HG03521 (cell line): ENCODE measurements around the gene EFNA5.

Source experiments
- ATAC-seq: cut with Tn5 transposase; IDR thresholded peaks from one replicate; pipeline ENCODE4 v1.9.1; 2021; ENCODE audit warnings: mild to moderate bottlenecking, moderate library complexity; ENCODE audit not compliant: unreplicated experiment

The EFNA5 gene

GRCh38 chr5:107604990-107605389 lies 65.7 kb downstream of the EFNA5 start:
- no peak for ATAC-seq

GRCh38 chr5:107604146-107604910 lies 66.4 kb downstream of the EFNA5 start:
- ATAC-seq: no peak

- no peak for ATAC-seq
These were observed 67.4 kb downstream of the EFNA5 start for GRCh38 chr5:107603349-107603748.

- ATAC-seq: no peak
These were observed 67.8 kb downstream of the EFNA5 start for GRCh38 chr5:107602896-107603295.

- ATAC-seq: no peak
These were observed 69.7 kb downstream of the EFNA5 start for GRCh38 chr5:107601076-107601475.

- ATAC-seq: no peak
These were observed 71.8 kb downstream of the EFNA5 start for GRCh38 chr5:107598958-107599357.

- ATAC-seq: no peak
These were observed 72.9 kb downstream of the EFNA5 start for GRCh38 chr5:107597803-107598202.

GRCh38 chr5:107597247-107597646 lies 73.5 kb downstream of the EFNA5 start:
- ATAC-seq: no peak

GRCh38 chr5:107594253-107595045 lies 76.3 kb downstream of the EFNA5 start:
- no peak for ATAC-seq

GRCh38 chr5:107593009-107593408 lies 77.7 kb downstream of the EFNA5 start:
- no peak for ATAC-seq

- ATAC-seq: no peak
These were observed 78.2 kb downstream of the EFNA5 start for GRCh38 chr5:107592515-107592914.

GRCh38 chr5:107590686-107591085 lies 80.1 kb downstream of the EFNA5 start:
- no peak for ATAC-seq

GRCh38 chr5:107589520-107590193 lies 81.1 kb downstream of the EFNA5 start:
- no peak for ATAC-seq

GRCh38 chr5:107582625-107583024 lies 88.1 kb downstream of the EFNA5 start:
- ATAC-seq: no peak

GRCh38 chr5:107580889-107581820 lies 89.6 kb downstream of the EFNA5 start:
- ATAC-seq: no peak

- ATAC-seq: no peak
These were observed 92.6 kb downstream of the EFNA5 start for GRCh38 chr5:107578051-107578635.

GRCh38 chr5:107577394-107577950 lies 93.3 kb downstream of the EFNA5 start:
- no peak for ATAC-seq

- no peak for ATAC-seq
These were observed 93.9 kb downstream of the EFNA5 start for GRCh38 chr5:107576736-107577393.

- no peak for ATAC-seq
These were observed 94.6 kb downstream of the EFNA5 start for GRCh38 chr5:107576155-107576554.
